AG09319 (cell line): ENCODE results near the gene TOLLIP.

ENCODE experiments used
- DNase-seq: peaks from one replicate; pipeline ENCODE4 v3.0.0-alpha.2; 2010; ENCODE audit warnings: low read depth; ENCODE audit errors: extremely low read depth
- CTCF ChIP-seq: IDR thresholded peaks from 2 replicates; pipeline ENCODE4 v1.5.1; 2011; ENCODE audit warnings: low read depth, mild to moderate bottlenecking, inconsistent platforms, low read length, moderate library complexity

The TOLLIP gene

GRCh38 chr11:1236316-1237127 lies 72.9 kb downstream of the TOLLIP start:
- TF ChIP-seq CTCF = no peak
- DNase-seq = no peak

- no peak for TF ChIP-seq CTCF
- DNase-seq = no peak
These were observed 73.5 kb downstream of the TOLLIP start for GRCh38 chr11:1235901-1236315.

- no peak for TF ChIP-seq CTCF
- no peak for DNase-seq
These were observed 74.0 kb downstream of the TOLLIP start for GRCh38 chr11:1235306-1235900.

- DNase-seq = no peak
- TF ChIP-seq CTCF = no peak
These were observed 74.6 kb downstream of the TOLLIP start for GRCh38 chr11:1234771-1235305.

- DNase-seq = no peak
- no peak for TF ChIP-seq CTCF
These were observed 75.2 kb downstream of the TOLLIP start for GRCh38 chr11:1234054-1234720.

GRCh38 chr11:1233351-1234053 lies 75.9 kb downstream of the TOLLIP start:
- TF ChIP-seq CTCF = no peak
- no peak for DNase-seq
